ENCODE results near the gene ALG6.

- TF ChIP-seq POLR2AphosphoS5 (IDR thresholded peaks at IDR 0.05) (no peak), CTCF (IDR thresholded peaks at IDR 0.05) (no peak)
Observed at GRCh38 chr1:63325279-63325985, 42.0 kb upstream of the ALG6 start.
